ENCODE measurements around the gene DGCR6L.
"Not testable (repeated sequence)": the region's sequence is repeated elsewhere in the genome, so short reads cannot be mapped to it uniquely, and the experiment has no call there.

The DGCR6L gene

GRCh38 chr22:20305894-20306645 is 13.8 kb downstream of the DGCR6L start:
- Histone ChIP-seq H3K4me2 (ENCODE audit: low read length) (no peak overlapping the region), H3K4me1 (no peaks in the 10 kb centered on the region), H3K9me3 (ENCODE audit: control insufficient read depth, low read length) (no peaks in the 10 kb centered on the region), H2AFZ (no peak overlapping the region), H3K27me3 (ENCODE audit: control insufficient read depth, insufficient read depth, low read length) (no peaks in the 10 kb centered on the region), H3K4me3 (ENCODE audit: low read depth, low read length) (no peak overlapping the region), H3K79me2 (no peaks in the 10 kb centered on the region), H3K36me3 (ENCODE audit: control insufficient read depth, insufficient read depth, low read length) (no peaks in the 10 kb centered on the region), H3K9ac (no peak overlapping the region), H3K27ac (no peak overlapping the region)
- no peak for TF ChIP-seq CTCF (IDR thresholded peaks at IDR 0.05)

GRCh38 chr22:20305230-20305893 is 14.5 kb downstream of the DGCR6L start:
- H3K27me3 ChIP-seq (ENCODE audit: control insufficient read depth, insufficient read depth, low read length); H3K36me3 ChIP-seq (ENCODE audit: control insufficient read depth, insufficient read depth, low read length); H3K27ac ChIP-seq; H3K4me2 ChIP-seq (ENCODE audit: low read length); H3K9me3 ChIP-seq (ENCODE audit: control insufficient read depth, low read length); H3K9ac ChIP-seq; H3K4me3 ChIP-seq (ENCODE audit: low read depth, low read length); H3K79me2 ChIP-seq; H2AFZ ChIP-seq; H3K4me1 ChIP-seq: not testable (repeated sequence)

- no peak overlapping the region for H3K4me3 ChIP-seq (ENCODE audit: low read depth, low read length)
- no peak overlapping the region for H3K4me2 ChIP-seq (ENCODE audit: low read length)
- no peaks in the 10 kb centered on the region for H3K36me3 ChIP-seq (ENCODE audit: control insufficient read depth, insufficient read depth, low read length)
- no peaks in the 10 kb centered on the region for H3K27me3 ChIP-seq (ENCODE audit: control insufficient read depth, insufficient read depth, low read length)
- TF ChIP-seq CTCF (IDR thresholded peaks at IDR 0.05) = no peak
- no peaks in the 10 kb centered on the region for H3K79me2 ChIP-seq
- no peak overlapping the region for H2AFZ ChIP-seq
- no peak overlapping the region for H3K27ac ChIP-seq
- H3K4me1 ChIP-seq = no peaks in the 10 kb centered on the region
- H3K9ac ChIP-seq = no peak overlapping the region
- no peaks in the 10 kb centered on the region for H3K9me3 ChIP-seq (ENCODE audit: control insufficient read depth, low read length)
These were observed 15.2 kb downstream of the DGCR6L start for GRCh38 chr22:20304646-20305045.

- not testable (repeated sequence) for H3K4me1 ChIP-seq; H3K27me3 ChIP-seq (ENCODE audit: control insufficient read depth, insufficient read depth, low read length); H3K79me2 ChIP-seq; H3K27ac ChIP-seq; H2AFZ ChIP-seq; H3K9ac ChIP-seq; H3K9me3 ChIP-seq (ENCODE audit: control insufficient read depth, low read length); H3K4me3 ChIP-seq (ENCODE audit: low read depth, low read length); H3K36me3 ChIP-seq (ENCODE audit: control insufficient read depth, insufficient read depth, low read length); H3K4me2 ChIP-seq (ENCODE audit: low read length)
These were observed 16.7 kb downstream of the DGCR6L start for GRCh38 chr22:20303229-20303534.

- no peaks in the 10 kb centered on the region for H3K27me3 ChIP-seq (ENCODE audit: control insufficient read depth, insufficient read depth, low read length)
- H3K36me3 ChIP-seq (ENCODE audit: control insufficient read depth, insufficient read depth, low read length) = no peaks in the 10 kb centered on the region
- no peak overlapping the region for H3K4me2 ChIP-seq (ENCODE audit: low read length)
- no peak overlapping the region for H2AFZ ChIP-seq
- H3K9me3 ChIP-seq (ENCODE audit: control insufficient read depth, low read length) = no peaks in the 10 kb centered on the region
- no peak overlapping the region for H3K4me3 ChIP-seq (ENCODE audit: low read depth, low read length)
- H3K9ac ChIP-seq = no peak overlapping the region
- no peaks in the 10 kb centered on the region for H3K79me2 ChIP-seq
- H3K27ac ChIP-seq = no peak overlapping the region
- no peaks in the 10 kb centered on the region for H3K4me1 ChIP-seq
- no peak for TF ChIP-seq CTCF (IDR thresholded peaks at IDR 0.05)
These were observed 17.2 kb downstream of the DGCR6L start for GRCh38 chr22:20302438-20303228.
